GM10266 (cell line): ENCODE results near the gene HCN4.

Source experiments
- DNase-seq: peaks from one replicate; pipeline ENCODE4 v3.0.0; 2012; ENCODE audit errors: extremely low spot score
- CTCF ChIP-seq: IDR thresholded peaks from 2 replicates; pipeline ENCODE4 v1.5.1; 2012; ENCODE audit warnings: mild to moderate bottlenecking, low read depth; ENCODE audit not compliant: control insufficient read depth, insufficient read depth; ENCODE audit errors: missing control alignments

HCN4 gene

GRCh38 chr15:73370151-73370550, 1.4 kb upstream of the HCN4 start:
- TF ChIP-seq CTCF = no peak
- DNase-seq = no peak

- DNase-seq = no peak
Observed at GRCh38 chr15:73369154-73369694, 466 bp upstream of the HCN4 start.

GRCh38 chr15:73367624-73368300, 996 bp downstream of the HCN4 start:
- TF ChIP-seq CTCF = no peak
- DNase-seq = peak; percentile 42

More at GRCh38 chr15:73369154-73369694, 466 bp upstream of the HCN4 start:
- TF ChIP-seq CTCF = no peak

- no peak for TF ChIP-seq CTCF
- no peak for DNase-seq
Observed at GRCh38 chr15:73366766-73367623, 1.8 kb downstream of the HCN4 start.

GRCh38 chr15:73364070-73364469, 4.7 kb downstream of the HCN4 start:
- DNase-seq = no peak
- TF ChIP-seq CTCF = no peak

GRCh38 chr15:73362900-73363299, 5.9 kb downstream of the HCN4 start:
- no peak for TF ChIP-seq CTCF
- DNase-seq = no peak
